HT-29 (cell line): ENCODE results near the gene RAB36. TPM values are rescaled to one million over a fixed set of nuclear protein-coding genes. Genes with fewer than 3 reads are reported as not detected.

Source experiments
- DNase-seq: peaks from one replicate; pipeline ENCODE4 v3.0.0-alpha.2; 2015; ENCODE audit warnings: low spot score
- total RNA-seq: library from RNA; depleted of rRNA; stranded (reverse); fragments of >200 nt; shearing (Covaris generic); gene quantifications from 2 replicates; pipeline ENCODE4 v1.2.3, GENCODE V29; 2014

Gene RAB36
- total RNA-seq, 1 experiment from 2014 or later = 1.5 TPM

- no peak for DNase-seq
These were observed 36.8 kb upstream of the RAB36 start for GRCh38 chr22:23108249-23109078.

- no peak for DNase-seq
These were observed 36.3 kb upstream of the RAB36 start for GRCh38 chr22:23109079-23109347.

GRCh38 chr22:23109441-23109978 is 35.8 kb upstream of the RAB36 start:
- DNase-seq = no peak

DNA sequence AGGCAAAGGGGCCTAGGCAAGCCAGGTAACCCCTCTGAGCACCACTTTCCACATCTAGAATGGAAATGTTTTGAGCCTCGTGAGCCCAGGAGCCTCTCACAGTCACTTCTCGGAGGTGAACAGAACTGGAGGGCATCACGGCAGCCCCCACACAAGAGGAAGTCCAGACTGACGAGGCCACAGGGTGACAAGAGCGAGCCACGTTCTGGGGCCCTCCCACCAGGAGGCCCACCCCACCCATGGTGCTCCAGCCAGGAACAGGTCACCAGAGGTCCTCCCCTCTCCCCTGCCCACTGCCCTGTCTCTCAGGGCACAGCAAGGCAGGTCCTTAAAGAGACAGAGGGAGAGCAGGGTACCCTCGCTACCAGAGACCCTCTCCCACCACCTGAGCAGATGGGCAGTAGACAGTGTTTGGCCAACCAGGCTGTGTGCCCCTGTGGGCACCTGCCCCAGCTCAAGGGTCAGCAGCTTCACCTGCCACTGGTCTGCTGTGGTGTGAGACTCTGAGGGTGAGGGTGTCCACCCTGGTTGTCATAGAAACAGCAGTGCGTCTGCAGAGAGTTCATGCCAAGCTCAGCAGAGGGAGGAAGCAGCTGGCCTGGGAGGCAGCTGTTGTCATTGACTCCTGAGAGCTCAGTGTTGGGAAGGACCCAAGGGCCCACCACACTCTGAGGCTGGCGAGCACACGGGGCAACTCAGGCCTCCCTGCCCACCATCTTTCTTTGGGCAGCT is 34.9 kb upstream of the RAB36 start:
- no peak for DNase-seq

DNA sequence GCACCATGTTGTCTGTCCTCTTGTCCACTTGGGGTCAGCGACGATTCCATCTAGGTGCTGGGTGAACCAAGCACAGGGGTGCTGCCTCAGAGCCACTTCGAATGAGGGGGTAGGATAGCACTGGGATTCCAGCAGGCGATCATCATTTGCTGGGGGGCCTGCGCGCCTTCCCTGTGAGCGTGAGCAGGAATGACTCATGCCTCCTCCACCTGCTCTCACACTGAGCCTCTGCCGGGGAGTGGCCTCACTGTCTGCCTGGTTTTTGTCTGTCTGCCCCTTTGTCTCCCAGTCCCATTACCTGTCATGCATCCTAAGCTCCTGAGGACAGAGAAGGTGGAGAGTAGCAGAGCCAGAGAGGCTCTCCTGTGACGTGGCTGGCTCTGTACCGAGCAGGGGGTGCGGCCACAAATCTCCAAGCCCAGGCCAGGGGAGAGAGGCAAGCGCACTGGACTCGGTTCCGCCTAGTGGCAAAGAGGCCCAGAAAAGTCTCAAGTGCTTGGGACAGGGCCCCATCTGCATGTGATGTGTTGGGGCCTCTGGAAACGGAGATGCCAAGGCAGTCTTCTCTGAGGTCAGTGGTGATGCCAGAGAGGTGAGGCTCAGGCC is 34.3 kb upstream of the RAB36 start:
- no peak for DNase-seq

- DNase-seq = no peak
These were observed 32.7 kb upstream of the RAB36 start for GRCh38 chr22:23112472-23113012.

DNA sequence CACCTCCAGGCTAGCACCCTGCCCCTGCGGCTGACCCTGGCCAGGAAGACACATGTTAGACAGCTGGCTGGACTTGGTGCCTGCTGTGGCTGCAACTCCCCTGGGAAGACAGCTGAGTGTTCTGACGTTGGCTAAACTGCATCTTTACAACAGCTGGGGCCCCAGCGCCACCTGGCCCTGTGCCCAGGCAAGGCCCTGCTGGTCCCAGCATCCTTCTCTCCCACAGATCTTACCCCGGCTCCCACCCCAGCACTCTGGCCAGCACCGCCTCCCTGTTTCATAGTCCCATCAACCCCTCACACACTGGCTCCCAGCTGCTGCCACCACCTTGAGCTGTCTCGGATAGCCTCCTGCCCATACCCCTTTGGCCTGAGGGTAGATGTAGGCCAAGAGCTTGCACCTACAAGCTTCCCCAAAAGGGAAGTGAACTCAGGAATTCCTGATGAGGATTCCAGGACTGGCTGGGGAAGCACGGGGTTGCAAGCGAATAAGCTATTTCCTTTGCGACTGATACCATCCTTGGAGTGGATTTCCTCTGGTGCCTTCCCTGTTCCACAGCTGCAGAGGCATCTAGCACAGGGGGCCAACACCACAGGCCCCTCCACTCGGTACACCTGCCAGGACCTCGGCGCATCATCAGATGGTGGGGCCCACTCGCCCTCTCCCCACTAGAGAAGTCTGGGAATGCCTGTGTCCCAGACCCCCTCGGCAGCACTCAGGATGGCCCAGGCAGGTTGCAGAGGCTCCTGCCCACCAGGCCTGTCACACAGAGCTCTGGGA is 32.0 kb upstream of the RAB36 start:
- DNase-seq = no peak

DNA sequence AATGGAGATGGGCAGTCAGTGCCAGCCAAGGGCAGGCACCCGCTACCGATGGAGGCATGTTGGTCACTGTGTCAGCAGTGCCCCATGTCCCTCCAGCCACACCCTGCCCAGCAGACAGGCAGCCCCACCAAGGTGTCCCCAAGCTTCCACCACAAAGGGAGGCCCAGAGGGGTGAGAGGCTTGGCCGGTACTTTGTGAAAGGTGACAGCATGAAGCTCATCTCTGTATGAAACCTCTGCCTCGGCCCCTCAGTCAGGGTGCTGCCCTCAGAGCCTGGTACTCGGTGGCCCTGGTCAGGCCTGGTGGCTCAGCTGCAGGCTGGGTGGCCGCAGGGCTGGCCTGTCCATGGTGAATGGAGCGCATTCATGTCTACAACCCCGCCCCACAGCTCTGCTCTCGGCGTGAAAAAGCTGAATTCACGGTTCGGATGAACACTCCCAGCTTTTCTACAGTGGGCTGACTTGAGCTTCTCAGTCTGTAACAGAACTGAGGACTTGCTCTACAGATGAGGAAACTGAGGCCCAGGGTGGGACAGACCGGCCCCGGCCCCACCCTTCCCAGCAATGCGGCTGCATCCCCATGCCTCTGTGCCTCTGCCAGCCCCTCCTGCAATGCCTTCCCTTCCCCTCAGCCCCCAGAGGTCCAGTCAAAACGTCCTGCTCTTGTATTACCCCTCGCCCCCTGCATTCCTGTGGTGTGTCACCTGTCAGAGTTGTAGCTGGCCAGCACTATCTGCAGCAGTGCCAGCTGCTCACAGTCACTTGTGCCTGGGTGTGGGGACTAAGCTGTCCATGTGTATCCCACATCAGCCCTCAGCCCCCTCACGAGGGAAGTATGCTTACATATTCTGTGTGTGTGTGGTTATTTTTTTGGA is 31.2 kb upstream of the RAB36 start:
- no peak for DNase-seq

- DNase-seq = no peak
These were observed 30.6 kb upstream of the RAB36 start for GRCh38 chr22:23114721-23115020.

DNA sequence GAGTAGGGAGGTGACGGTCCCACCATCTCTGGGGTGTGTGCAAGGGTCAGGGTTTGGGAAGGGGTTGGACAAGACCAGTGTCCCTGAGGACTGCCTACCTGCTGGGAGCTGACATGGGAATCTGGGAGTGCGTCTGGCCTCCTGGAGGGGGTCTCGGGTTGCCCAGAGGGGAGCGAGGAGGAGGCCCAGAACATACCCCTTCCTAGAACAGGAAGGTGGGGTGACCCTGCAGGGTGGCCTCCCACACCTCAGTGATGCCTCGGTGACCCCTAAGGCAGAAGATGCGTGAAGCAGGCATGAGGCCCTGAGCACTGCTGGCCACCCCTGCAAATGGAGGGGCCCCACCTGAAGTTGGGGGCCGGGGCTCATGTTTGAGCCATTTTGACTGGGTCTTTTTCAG is 29.9 kb upstream of the RAB36 start:
- no peak for DNase-seq

DNA sequence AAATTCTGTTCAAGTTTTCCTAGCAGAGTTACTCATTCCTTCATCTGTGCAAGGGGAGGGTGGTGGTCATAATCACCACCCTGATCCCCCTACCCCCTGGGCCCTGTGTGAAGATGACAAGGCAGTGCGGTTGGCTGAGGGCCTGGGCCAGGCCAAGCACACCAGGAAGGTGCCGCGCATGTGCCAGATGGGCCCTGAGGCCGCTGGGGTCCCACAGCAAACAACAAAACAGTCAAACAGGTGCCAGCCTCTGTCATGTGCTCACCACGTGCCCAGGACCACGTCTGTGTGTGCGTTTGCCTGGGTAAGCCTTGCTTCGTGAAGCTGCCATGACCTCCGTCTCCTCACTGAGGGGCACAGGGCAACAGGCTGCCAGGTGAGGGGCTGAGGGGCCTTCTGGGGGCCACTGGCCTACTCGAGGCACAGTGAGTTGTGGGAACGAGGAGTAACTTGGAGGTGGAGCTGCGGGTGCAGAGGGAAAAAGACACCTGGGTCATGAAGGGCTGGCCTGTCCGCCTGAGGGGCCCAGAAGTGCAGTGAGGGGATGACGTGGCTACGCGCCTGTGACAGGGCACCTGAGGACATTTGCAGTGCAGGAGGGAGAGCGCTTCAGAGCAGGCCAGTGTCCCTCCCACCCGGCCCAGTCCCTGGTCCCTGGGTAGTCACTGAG is 29.3 kb upstream of the RAB36 start:
- no peak for DNase-seq

GRCh38 chr22:23116506-23117263 is 28.6 kb upstream of the RAB36 start:
- no peak for DNase-seq

DNA sequence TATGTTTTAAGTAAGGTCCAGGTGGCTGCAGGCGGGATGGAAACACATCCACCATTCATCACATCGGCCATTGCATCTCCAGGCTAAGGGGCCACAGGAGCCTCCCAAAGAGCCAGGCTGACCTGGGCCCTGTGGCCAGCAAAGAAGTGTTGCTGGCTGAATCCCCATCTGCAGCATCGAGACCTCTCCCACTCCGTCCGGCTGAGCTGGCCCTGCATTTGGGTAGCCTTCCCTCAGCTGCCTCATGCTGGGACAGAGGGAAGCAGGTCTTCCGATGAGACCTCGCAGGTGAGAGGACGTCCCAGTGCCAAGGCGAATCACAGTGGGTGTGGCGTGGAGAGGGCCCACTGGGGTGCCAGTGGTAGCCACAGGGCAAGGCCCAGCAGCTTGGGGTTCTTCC is 28.0 kb upstream of the RAB36 start:
- DNase-seq = no peak

- no peak for DNase-seq
These were observed 27.2 kb upstream of the RAB36 start for GRCh38 chr22:23117891-23118646.

DNA sequence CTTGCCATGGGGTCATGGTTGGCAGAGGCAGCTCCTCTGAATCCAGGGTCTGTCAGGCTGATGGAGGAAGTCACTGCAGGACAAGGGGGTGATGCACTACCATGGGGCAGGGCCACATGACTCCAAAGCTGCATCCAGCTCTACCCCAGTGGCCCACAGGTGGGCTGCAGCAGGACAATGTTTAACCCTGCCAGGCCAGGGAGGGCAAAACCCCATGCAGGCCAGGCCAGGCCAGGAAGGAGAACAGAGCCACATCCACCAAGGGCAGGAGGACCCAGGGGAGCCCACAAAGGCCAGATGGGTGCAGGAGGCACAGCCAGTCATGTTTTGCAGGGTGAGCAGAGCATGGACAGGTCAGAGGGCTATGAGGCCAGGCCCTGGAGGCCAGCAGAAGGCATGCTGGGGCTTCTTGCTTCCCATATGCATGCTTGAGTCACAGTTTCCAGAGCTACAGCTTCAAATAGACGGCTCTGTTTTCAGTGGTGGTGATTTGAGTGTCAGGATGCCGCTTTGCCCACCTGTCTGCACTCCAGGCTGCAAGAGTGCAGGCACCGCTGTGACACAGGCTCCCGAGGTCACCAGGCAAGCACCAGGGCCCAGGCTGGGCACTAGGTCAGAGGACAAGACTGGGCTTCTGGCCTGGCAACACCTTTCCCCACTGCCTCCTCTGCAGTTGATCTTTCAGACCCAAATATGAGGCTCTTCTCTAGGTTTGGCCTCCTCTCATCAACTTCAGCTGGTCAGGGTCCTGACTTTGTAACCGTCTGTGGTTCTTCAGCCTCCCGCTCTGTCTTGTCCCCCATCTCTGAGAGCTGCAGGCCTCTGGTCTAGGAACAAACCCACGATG is 26.4 kb upstream of the RAB36 start:
- no peak for DNase-seq

DNA sequence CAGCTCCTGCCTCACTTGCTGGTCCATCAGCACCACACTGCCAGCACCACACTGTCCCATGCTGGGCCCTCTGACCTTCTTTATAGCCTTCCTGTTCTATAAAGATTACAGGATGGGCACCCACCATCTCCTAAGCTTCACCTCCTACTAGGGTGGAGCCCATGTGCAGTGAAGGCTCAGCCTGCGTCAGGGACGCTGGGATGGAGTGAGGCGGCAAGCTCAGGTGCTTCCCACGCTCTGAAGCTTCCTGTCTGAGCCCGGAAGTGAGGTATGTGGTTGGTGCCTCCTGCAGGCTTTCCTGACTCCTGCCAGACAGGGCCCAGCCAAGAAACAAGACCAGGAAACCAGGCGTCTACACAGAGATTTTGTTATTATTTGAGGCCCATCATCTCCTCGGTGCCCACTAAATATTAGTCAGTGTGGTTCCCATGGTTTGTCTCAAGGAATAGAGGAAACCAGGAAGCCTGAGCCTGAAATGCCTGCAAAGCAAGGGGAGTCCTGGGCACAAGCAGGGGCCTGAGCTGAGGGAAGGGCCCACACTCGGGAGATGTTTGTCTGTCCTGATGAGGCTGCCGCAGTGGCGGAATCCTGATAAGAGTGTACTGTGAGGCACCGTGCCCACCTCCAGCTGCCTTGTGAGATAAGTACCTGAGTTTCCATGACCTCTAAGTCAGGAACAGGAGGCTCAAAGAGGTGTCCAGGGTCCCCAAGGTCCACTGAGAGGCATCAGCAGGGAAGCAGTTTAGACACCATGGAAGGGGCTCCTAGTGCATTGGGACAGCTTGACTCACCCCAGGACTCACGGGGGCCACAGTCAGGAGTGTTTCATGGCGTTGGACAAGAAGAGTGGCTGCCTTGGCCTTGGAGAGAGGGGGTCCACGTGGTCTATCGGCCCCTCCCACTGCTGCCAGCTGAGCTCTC is 25.5 kb upstream of the RAB36 start:
- DNase-seq = no peak
